Fibroblast of skin of back (primary cell): ENCODE measurements around the gene ANKS1A.

ENCODE experiments used
- DNase-seq: peaks from one replicate; pipeline ENCODE4 v3.0.0-alpha.2; 2013

Gene ANKS1A

GRCh38 chr6:35025232-35026188 is 136.5 kb downstream of the ANKS1A start:
- DNase-seq, result no peak

GRCh38 chr6:35026434-35027222 is 137.6 kb downstream of the ANKS1A start:
- DNase-seq, result no peak

GRCh38 chr6:35027807-35028206 is 138.8 kb downstream of the ANKS1A start:
- no peak for DNase-seq

- no peak for DNase-seq
These were observed 140.0 kb downstream of the ANKS1A start for GRCh38 chr6:35028781-35029769.

- no peak for DNase-seq
These were observed 141.0 kb downstream of the ANKS1A start for GRCh38 chr6:35030099-35030498.

GRCh38 chr6:35031611-35032529 is 142.8 kb downstream of the ANKS1A start:
- DNase-seq, result no peak

DNA sequence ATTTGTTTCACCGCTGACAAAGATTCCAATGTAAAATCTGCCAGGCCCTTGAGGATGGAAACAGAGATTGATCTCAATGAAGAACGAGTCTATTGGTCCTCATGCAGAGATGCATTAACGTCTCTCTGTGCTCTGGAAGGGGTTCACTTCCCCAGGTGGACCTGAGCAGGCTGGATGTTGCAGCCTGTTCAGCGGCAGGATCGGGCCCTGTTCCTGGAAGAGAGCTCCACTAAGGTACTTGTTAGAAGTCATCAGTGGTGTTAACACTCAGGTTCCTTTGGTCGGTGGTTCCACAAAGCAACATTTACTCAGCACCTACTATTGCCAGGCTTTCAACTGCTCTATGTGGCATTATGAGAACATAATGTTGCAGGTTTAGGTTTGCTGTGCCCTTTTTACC is 144.6 kb downstream of the ANKS1A start:
- DNase-seq, result no peak

- DNase-seq, result no peak
These were observed 145.5 kb downstream of the ANKS1A start for GRCh38 chr6:35034411-35035191.

GRCh38 chr6:35035481-35036030 is 146.5 kb downstream of the ANKS1A start:
- no peak for DNase-seq

- DNase-seq, result no peak
These were observed 147.2 kb downstream of the ANKS1A start for GRCh38 chr6:35036059-35036827.

DNA sequence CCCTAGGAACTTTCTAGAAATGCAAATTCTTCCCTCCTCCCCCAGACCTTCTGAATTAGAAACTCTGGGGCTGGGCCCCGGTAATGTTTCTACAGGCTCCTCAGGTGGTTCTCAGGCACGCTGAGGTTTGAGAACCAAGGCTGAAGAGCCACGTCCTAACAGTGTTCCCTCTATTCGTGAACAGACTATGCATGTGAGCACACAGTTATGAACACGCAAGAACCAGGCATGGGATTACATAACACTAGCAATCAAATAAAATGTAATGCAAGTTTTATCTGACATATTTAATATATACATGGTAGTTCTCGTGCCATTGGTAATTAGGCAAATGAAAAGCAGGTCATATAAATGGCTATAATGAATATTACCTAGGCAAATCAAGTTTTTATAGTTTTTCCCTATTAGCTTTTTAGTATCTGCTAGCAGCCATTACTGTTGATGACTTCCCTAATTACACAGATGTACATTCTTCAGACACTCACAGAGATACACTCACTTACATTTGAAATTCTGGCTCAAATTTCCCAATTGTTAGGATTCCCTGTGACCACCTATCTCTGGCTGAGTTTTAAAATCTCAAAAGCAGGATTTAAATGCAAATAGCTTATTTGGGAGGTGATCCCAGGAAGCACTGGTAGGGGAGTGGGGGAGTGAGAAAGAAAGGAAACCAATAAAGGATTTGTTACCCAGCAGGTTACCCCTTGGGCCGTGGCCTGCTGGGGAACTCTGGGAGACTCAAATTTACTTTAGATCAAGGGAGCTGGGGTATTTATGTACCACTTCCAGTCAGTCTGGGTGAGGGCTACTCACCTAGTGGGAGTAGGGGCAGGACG is 148.0 kb downstream of the ANKS1A start:
- no peak for DNase-seq

- no peak for DNase-seq
These were observed 148.6 kb downstream of the ANKS1A start for GRCh38 chr6:35037664-35038038.

DNA sequence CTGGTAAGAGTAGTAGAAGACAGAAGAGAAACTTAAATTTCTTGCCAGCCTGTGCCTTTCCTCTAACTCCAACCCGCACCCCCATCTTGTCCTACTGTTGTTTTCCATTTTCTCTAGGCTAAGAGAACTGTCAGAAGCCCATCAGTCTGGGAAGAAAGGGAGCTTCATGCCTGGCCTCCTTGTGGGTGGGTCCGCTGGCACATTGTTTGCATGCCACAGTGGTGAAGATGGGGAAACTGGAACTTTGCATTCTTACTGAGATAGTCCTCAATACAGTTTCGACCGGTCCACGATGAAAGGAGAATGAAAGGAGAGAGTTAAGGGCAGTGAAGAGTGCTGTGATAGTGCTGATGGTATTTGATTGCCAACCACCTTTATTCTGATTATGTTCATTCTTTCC is 149.0 kb downstream of the ANKS1A start:
- DNase-seq, result peak; percentile 67

GRCh38 chr6:35040398-35040797 is 151.3 kb downstream of the ANKS1A start:
- DNase-seq, result no peak

- no peak for DNase-seq
These were observed 152.2 kb downstream of the ANKS1A start for GRCh38 chr6:35041086-35041861.

DNA sequence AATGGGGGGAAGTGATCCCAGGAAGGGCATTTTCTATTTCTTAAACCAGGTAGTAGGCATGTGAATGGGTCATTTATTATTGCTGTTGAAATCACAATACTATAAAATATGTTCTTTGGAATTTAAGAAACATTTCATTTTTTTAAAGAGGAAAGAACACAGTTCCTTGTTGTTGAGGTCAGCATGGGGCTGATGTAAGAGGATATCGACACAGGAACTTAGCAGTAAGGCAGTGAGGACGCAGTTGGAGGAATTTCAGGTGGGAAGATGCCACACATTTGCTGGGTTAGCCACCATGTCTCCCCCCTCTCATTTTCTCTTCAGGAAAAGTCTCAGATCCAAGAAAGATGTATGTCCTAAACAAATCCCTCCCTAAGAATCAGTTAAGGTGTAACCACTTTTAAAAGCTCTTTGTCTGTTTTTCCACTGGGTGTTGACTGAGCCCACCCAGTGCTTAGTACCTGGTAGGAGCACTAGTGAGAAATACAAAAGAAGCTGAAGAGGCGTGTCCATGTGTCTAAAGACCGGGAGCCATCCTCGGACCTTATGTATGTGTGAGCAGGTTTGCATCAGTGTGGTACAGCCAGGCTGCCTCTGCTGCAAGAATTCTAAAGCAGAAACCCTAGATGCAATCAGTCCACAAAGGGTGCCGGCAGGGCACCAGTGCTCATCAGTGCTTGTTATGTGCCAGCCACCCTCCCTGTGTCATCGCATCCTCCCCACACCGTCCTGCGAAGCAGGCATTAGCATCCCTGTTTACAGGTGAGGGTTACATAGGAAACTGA is 153.2 kb downstream of the ANKS1A start:
- DNase-seq, result no peak
